CD4-positive, alpha-beta T cell treated with Interleukin-12 subunit alpha and Interleukin-12 subunit beta, for 1 hour (primary cell): ENCODE data around the gene CDH22.

ENCODE experiments used
- DNase-seq: peaks from one replicate; pipeline ENCODE4 v3.0.0-alpha.2; 2020

The CDH22 gene

DNA sequence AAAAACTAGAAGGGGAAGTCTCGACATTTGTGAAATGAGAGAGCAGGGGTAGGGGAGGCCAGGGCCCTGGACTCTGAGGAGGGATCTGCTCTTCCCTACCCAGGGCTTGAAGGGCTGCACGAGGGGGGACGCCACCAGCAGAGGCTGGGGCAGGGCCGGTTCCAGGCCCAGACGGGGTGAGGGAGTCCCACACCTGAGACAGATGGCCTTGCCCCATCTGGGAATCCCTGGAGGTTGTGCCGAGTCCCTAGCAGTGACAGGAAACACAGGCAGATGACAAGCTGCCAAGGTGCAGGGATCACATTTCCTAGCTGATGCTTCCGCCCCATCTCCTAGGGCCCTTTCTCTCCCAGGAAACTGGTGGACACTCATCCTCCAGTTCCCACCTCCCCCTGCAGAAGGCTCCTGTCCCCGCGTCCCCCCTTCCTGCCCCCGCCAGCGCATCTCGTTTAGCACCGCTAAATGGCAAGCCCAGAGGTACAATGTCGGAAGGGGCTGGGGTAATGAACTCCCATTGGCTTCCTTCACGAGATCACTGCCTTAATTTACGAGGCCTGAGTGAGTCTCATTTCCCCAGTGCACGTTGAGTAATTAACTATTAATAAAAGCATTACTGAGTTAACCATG, 35.2 kb upstream of the CDH22 start:
- no peak for DNase-seq

DNA sequence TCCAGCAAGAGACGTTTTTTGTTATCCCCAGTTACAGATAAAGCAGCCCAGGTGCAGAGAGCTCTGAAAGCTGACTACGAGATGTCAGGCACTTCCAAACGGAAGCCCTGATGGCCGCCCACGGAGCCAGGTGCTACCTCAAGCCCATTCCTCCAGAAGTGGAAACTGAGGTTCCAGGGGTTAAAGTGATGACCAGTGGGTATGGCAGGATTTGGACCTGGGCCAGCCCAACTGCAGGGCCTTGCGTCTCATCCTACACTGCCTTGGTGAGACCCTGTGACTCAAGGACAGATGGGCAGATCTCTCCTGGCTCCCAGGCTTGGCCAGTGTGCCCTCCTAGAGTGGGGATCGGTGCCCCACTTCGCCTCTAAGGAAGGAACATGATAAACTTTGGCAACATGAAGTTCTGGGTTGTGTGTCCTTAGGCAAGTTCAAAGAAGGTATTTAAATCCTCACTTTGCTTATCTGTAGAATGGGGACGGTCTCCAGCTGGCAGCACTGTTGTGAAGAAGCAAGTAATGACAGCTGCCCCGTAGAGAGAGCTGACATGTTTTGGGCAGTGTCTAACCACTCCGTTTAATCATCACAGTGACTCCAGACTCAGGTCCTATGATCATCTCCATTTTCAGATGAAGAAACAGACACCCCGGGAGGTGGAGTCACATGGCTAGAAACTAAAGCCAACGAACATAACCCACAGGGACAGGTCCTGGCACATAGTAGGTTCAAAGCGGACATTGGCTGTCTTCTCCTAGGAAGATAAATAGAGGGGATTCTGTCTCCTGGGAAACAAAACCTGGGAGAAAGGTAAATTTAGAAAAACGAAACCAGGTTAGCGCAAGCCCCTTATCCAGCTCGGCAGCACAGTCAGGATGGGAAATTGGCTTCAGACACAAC, 34.4 kb upstream of the CDH22 start:
- DNase-seq, result no peak

DNA sequence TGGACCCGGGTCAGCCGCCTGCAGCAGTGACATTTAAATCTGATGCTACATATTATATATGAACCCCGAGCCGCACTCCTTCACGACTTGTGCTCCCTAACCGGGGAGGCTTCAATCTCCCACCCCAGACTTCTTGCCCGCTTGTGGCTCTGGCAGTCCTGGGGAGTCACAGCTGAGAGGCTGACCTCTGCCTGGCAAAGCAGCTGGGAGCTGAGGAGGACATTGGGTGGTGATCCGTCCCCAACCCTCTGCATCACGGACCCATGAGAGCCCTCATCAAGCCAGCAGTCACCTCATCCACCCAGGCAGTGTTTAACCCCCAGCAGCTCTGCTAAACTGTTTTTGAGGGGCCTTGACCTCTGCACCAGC, 33.7 kb upstream of the CDH22 start:
- DNase-seq, result no peak

DNA sequence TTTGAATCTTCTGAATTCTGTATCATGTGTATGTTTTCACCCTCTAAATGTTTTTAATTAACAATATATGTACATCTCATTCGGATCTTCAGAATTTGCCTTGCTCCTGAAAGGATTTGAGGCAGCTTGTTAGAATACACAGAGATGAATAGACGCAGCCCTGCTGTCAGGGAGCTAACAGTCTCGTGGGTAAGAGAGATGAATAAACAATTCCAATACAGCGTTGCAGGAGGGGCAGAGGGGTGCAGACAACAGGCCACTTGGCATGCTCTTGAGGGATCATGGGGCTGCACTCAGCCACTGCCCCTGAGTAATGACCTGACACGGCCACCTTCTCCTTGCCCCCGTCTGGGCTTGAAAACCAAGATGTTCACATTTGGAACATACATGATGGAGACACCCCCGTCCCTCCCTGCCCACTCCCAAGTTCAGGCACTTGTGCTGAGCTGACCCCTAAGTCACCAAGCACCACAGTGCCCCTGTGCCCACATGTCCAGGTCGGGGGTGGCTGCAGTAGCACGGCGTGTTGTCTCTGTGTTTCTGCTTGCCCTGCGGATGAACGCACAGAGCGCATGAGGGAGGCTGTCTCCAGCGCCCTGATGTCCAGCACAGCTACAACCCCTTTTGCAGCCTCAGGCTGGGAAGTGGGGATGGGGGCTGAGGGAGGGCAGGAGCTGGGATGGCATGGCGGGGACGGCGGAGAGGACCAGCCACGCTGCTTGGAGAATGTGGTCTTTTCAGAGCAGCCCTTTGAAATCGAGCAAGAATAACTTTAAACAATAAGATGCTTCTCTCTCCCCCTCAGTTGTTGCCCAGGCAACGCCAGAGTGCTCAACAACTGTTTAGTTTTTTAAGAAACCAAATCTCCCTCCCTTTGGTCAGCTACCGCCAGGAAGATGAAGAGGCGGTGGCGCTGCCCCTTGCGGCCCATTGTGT, 33.0 kb upstream of the CDH22 start:
- no peak for DNase-seq

DNA sequence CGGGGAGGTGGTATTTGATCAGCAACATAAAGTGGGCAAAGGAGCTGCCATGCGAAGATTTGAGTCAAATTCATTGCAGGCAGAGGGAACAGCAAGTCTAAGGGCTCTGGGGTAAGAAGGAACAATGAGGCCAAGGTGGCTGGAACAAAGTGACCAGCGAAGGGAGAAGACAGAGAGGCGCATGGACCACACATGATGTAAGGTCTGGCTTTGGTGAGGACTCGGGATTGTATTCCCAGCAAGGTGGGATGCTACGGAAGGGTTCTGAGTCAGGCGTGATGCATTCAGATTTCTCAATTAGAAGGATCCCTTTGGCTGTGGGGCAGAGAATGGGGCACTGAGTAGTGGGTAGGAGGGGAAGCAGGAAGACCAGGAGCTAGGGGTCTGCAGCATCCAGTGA, 30.7 kb upstream of the CDH22 start:
- no peak for DNase-seq

DNA sequence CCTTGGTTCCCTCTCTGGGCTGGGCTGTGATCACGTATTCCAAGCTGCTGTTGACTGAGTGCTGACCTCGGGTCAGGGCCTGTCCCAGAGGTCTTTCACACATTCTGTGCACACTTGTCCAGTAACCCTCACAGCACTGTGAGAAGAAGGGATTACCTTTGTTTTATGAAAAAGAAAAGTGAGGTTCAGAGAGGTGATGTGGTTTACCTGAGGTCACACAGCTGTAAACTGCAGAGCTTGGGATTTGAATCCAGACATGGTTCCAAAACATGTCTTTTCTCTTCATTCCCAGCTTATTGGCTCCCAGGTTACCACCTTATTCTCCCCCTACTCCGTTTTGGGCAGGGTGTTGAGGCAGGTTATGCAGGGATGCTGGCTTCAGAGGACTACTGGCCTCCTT, 28.4 kb upstream of the CDH22 start:
- no peak for DNase-seq

DNA sequence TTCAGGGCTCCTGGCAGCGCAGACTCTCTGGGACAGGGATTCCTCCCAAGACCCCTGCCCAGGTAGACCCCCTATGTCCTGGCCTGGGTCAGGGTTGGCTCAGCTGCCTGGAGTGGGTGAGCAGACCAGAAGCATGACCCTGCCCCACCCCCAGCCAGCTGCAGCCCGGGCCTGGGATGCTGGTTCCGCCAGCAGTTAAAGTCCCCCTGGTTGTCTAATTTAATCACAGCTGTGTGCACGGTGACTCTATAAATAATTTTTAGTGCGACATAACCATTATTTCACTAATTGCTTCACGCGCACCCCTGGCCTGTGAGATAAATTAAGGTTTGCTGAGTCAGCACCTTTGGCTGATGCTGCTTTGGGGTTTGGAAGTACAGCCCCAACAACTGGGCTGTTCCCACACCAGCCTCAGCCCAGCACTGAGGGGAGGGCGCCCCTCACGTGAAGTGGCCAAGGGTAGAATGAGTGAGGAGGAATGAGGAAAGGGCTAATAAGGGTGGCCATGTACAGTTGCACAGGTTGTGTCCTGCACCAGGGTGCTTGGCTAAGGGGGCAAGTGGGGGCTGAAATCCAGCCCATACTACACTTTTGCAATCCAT, 26.1 kb upstream of the CDH22 start:
- no peak for DNase-seq

DNA sequence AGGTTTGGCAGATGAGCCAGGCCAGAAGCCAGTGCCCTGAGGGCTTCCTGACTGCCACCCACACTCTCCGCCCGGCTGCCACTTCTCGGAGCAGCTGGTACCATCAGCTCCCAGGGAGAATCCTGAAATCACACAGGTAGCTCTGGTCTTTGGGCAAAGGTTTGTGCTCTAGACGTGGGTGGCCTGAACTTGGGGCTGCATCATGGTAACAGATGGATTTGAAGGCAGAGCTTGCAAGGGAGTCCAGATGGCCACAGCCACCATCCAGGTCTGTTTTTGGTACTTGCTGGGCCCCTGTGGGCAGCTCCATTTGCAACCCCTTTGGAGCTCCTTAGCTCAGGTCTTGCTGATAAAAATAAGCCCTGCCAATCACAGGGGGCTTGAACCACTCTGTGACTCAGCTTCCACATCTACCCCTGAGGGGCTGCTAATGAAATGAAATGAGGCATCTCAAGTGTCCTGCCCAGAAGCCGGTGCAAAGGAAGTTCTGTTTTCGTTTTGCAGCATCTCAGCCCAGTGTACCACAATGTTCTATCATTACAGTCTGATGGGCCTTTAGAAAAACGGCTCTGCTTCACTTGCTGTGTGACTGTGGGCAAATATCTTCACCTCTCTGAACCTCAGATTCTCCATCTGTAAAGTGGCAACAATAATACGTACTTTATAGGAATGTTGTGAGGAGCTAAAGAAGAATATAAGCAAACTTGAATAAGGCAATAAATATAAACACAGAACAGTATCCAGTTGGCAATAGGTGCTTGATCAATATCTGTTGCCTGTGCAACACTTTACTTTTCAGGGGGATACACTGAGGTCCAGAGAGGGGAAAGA, 25.1 kb upstream of the CDH22 start:
- no peak for DNase-seq

DNA sequence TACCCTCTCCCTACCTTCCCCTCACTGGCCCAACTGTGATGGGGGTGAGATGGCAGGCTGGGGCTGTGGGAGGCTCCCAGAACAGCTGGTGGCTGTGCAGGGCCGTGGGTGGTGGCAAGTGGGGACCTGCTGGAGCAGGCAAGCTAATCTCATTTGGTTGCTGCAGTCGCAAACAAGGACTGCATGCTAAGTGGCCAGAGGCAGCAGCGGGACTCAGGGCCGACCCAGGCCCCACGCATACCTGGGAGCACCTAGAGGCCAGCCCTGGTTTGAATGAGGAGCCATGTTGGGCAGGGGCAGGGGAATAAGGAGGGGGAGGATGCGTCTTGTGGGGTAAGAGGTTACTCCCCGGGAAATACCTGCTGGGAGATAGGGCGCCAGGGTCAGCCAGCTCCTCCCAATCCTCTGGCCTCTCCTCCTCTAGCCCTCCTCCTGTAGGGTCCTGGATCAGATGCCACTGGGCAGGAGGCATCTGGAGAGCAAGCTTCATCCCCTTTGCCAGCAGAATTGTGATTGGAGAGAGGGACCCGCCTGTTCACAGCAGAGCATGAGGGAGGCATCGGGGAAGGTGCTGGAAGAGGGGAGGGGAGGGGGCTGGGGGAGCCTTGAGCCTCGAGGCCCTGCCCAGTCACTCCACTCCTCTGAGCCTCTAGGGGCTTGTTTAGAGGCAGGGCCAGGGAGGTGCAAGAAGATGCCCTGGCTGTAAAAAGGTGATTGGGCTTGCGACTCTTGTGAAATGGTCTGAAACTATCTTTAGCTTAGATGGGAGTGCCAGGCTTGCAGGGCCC, 24.3 kb upstream of the CDH22 start:
- DNase-seq, result no peak

DNA sequence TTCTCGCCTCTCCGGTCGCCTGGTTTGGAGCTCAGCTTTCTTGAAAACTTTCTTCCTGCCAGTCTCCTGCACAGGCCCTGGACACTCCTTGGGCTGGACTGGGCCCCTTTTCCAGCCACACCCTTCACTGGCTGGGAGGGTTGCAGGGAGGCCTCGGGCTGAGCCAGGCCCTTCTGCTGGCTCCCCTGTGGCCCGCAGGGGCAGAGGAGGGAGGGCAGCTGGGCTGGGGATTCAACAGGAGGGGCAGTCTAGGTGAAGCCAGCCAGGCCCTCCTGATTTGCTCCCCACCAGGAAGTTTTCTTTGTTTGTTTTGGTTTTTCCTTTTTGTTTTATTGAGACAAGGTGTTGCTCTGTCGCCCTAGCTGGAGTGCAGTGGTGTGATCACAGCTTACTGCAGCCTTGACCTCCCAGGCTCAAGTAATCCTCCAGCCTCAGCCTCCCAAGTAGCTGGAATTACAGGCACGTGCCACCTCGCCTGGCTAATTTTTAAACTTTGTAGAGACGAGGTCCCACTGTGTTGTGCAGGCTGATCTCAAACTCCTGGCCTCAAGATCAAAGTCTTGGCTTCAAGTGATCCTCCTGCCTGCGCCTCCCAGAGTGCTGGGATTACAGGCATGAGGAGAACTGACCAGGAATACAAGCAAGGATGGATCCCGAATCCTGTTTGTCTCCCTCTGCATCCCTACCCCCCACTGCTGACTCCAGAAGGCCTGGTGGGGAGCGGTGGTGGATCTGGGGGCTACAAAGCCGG, 23.5 kb upstream of the CDH22 start:
- DNase-seq, result no peak

DNA sequence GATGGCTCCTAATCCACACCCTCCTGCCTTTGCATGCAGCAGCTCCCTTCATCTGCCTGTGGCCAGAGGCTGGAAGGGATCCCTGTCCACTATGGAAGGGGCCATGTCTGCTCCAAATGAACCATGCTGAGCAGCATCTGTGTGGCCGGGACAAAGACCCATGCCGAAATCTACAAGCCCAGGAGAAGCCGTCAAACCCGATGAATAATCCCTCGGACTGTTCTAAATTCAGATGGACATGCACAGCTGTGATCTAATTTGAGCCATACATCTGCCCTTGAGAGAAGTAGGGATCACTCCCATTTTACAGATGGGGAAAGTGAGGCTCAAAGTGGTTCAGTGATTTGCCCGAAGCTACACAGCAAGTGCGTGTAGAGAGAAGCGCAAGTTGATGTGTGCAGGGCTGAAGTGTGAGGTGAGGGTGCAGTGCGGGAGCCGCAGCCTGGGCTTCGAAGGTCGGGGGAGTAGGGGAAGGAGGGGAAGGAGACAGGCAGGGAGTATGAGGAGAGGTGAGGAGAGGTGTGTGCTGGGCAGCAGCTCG, 22.6 kb upstream of the CDH22 start:
- no peak for DNase-seq

DNA sequence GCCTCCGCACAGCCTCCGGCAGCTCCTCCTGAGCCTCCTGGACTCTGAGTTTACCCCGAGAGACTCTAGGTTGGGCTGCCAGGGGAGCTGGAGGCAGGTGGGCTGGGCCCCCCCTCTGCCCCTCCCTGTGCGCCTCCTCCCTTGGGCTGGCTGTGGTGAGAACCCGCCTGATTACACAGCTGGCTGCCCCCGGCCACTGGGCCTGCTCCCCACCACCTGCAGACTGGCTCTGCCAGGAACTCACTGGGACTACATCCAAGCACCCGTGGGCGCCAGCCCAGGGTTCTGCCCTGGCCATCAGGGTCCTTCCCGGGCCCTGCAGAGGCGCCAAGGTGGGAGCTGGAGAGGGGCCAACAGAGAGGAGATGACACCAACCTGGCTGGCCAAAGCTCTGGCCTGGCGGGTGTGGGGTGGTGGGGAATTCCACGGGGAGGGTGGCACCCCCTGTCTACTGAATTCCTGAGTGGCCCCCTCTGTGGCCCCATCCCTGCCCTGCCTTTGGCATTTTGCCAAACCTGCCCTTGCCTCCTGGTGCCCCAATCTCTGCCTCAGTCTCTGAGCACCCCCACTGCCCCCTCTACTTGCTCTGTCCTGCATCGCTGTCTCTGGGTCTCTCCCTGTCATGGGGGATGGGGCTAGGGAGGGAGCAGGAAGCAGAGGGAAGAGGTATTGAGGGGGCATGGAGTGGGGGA, 21.9 kb upstream of the CDH22 start:
- DNase-seq, result no peak

DNA sequence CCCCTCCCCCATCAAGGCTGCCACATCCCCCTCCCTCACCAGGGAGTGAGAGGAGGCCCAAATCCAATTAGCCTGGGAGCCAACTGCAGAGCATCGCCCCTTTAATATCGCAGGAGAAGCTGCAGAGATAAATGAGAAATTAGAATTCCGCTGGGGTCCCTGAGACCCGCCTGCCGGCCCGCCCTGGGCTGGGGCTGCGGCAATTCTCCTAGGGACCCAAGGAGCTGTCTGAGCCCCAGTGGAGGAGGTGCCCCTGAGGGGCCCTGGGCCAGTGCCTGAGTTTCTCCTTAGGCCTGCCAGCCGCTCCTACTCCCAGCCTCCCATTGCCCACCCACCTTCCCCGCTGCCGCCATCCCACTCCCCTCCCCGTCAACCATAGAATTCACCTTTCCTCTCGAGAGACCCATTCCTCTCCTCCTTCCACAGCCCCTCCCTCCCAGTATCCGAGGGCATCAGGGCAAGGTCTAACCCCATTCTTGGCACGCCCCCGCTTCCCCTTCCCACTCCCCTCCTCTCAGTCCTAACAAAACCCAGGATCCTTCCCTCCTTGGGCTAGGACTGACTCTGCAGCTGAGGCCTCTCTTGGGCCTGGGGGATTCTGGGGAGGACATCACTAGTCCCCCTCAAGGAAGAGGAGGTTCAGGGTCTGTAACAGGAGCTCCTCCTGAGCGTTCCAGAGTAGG, 20.0 kb upstream of the CDH22 start:
- no peak for DNase-seq

DNA sequence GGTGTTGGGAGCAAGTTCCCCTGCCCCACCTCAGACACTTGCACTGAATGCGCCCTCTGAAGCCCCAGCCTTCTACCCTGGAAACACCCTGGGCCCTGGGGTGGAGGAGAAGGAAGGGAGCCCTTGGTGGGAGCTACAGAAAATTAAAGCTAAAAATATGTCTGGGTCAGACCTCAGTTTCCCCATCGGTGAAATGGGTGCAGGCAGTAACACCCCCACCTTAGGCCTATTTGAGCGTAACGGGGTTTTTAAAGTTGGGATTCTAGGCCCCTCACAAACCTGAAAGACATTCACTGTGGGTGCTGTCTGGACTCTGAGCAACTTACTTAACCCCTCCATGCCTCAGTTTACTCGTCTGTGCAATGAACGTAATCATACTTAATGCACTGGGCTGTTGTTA, 19.3 kb upstream of the CDH22 start:
- no peak for DNase-seq

DNA sequence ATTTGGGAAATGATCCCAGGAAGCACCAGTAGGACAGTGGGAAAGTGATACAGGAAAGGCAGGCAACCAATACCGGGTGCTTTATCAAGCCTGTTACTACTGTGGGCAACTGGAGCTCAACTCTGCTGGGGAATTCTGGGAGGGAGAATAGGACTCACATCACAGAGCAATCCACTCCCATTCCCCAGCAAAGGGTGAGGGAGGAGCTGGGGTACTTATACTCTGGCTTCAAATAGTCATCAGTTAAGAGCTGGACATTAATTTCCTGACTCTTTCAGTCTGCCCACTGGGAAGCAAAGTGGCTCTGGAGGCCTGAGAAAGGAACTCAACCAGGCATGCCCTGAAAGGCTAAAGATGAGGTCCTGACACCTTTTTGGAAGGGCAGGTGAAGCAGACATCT, 17.5 kb upstream of the CDH22 start:
- no peak for DNase-seq

DNA sequence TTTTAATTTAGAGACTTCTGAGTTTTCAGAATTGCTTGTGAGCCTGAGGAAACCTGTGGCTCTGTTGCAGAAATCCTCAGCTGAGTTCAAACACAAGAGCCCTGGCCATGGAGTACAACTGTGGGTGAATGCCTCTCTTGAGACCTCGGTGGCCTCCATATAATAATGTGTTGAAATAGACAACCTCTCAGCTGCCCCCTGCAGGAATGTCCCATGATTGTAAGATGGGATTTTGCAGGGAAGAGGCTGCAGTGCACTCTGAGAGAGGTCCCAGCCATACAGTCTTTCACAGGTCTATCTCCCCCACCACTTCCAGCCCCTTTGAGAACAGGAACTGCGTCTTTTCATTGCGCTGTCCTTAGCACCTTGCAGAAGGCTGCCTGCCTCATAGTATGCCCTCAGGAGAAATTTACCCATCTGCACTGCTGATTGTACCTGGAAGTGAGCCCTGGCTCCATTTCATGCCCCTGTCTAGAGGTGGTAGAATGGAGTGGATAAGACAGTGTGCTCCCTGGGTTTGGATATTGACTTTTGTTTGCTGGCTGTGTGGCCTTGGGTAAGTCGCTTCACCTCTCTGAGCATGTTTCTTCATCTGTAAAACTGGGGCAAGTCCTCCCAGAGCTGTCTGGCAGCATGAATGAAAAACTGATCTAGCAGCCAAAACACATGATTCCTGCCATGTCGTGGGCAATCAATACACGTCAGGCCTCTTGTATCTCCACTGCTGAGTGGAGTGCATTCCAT, 16.8 kb upstream of the CDH22 start:
- no peak for DNase-seq

DNA sequence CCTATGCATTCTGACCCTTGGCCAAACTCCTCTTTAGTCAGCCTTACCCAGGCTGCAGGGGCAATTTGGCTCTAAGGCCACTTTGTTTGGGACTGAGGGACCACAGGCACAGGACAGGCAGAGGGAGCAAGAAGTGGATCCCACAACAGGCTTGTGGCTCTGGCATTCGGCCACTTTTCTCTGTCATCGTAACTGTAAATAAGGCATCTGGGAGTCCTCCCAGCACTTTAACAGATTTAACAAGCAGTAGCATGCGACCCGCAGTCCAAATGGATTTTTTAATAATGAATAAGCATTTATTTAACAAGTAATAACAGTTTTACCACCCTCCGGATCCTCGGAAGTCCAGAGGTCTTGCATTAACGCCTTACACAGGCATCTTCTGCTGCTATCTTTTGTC, 16.1 kb upstream of the CDH22 start:
- DNase-seq, result no peak

DNA sequence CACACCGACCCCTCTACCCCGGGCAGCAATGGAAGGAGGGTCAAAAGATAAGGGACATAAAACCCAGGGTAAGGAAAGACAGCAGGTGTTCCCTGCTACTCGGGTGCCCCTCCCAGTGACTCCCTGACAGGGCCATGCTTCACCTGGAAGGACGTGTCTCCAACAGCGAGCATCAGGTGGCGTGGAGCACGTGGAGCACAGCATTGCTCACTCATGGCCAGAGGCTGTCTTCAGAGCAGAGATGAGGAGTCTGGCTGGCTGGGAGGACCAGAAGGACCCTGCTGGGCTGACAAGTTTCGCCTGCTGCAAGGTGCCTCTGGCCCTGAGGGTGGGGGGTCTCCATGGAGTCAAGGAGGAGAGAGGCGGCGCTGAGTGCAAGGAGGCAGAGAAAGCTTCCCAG, 15.3 kb upstream of the CDH22 start:
- no peak for DNase-seq
